Measurements from ENCODE around the gene EEA1. TPM values are rescaled to one million over a fixed set of nuclear protein-coding genes. Genes with fewer than 3 reads are reported as not detected.

Gene EEA1
- total and polyA plus RNA-seq, 9 donors, result 5.0 to 41.1 (median 32.1) TPM

DNA sequence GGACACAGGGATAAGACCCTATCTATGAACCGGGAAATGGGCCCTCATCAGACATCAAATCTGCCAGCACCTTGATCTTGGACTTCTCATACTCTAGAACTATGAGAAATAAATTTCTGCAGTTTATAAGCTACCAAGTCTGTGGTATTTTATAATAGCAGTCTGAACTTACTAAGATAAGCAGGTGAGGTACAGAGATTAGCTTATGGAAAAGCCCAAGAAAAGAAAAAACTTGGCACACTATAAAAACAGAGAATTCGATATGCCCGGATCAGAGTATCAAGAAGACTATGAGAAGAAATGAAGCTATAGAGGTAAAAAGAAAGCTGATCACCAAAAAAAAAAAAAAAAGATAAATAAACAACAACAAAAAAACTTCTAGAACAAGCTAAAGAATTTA, 52.6 kb downstream of the EEA1 start:
- intact Hi-C loops (cut with DNase I), result no loop called here
- WGBS, 3 donors, result 93 to 97% (median 95%) methylated on average over 3 of the region's 3 CpGs
- no peaks in the 10 kb centered on the region for H3K4me1 ChIP-seq (ENCODE audit: insufficient read depth)

DNA sequence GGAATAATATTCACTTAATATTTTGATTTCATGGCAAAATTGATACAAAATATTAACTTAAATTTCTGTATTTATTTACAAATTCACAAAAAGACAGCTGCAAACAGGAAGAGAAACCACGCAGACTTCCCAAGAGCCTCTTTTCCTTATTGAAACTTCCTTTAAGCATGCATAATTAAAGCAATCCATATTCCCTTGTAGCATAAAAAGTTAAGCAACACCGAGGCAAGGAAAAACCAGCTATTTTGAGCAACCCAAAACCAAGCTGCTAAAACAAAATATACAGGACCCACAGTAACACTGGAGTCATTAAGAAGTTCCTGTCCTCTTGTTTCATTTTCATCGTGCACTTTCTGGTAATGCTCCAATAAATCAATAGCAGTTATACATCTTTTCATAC, 58.0 kb downstream of the EEA1 start:
- H3K27ac ChIP-seq, result no peak overlapping the region
- DNase-seq, result no peak
- H3K36me3 ChIP-seq, result no peaks in the 10 kb centered on the region
- no peaks in the 10 kb centered on the region for H3K9me3 ChIP-seq
- TF ChIP-seq, protein P1, sequence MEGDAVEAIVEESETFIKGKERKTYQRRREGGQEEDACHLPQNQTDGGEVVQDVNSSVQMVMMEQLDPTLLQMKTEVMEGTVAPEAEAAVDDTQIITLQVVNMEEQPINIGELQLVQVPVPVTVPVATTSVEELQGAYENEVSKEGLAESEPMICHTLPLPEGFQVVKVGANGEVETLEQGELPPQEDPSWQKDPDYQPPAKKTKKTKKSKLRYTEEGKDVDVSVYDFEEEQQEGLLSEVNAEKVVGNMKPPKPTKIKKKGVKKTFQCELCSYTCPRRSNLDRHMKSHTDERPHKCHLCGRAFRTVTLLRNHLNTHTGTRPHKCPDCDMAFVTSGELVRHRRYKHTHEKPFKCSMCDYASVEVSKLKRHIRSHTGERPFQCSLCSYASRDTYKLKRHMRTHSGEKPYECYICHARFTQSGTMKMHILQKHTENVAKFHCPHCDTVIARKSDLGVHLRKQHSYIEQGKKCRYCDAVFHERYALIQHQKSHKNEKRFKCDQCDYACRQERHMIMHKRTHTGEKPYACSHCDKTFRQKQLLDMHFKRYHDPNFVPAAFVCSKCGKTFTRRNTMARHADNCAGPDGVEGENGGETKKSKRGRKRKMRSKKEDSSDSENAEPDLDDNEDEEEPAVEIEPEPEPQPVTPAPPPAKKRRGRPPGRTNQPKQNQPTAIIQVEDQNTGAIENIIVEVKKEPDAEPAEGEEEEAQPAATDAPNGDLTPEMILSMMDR (IDR thresholded peaks at IDR 0.05), result no peak
- no peak for TF ChIP-seq POLR2A (IDR thresholded peaks at IDR 0.05)
- no peak for TF ChIP-seq EP300 (IDR thresholded peaks at IDR 0.05)
- WGBS, 3 donors, result 43 to 47% (median 46%) methylated on average over 3 of the region's 3 CpGs
- peaks cover 1% of the 10 kb centered on the region for H3K4me1 ChIP-seq (ENCODE audit: insufficient read depth)
- H3K27me3 ChIP-seq, result no peaks in the 10 kb centered on the region
- intact Hi-C loops (cut with DNase I), result no loop called here
- no peak overlapping the region for H3K4me3 ChIP-seq

More for the DNA sequence above, 52.6 kb downstream of the EEA1 start:
- Histone ChIP-seq H3K4me3 (no peak overlapping the region), H3K36me3 (no peaks in the 10 kb centered on the region), H3K27me3 (no peaks in the 10 kb centered on the region), H3K27ac (no peak overlapping the region), H3K9me3 (no peaks in the 10 kb centered on the region)
- TF ChIP-seq POLR2A (IDR thresholded peaks at IDR 0.05), result no peak
- no peak for TF ChIP-seq EP300 (IDR thresholded peaks at IDR 0.05)
- no peak for DNase-seq

DNA sequence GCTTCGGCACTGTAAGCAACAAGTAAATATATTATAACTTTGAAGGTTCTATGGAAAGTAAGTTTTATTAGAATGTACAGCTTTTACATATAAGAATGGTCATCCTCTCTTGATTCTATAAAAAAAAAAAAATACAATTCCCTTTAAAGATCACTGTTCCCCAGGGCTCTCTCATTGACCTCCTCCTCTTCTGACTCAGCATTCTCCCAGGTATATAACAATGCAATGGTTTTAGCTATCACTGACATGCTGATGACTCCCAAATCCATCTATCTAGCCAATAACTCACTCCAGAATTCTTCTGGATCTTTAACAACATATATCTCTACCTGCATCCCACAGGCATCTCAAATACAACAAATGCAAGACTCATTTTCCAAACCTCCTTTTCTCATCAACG, 62.7 kb downstream of the EEA1 start:
- TF ChIP-seq, protein P1 (IDR thresholded peaks at IDR 0.05), result no peak
- no peak for TF ChIP-seq EP300 (IDR thresholded peaks at IDR 0.05)
- no peak for TF ChIP-seq POLR2A (IDR thresholded peaks at IDR 0.05)
- Histone ChIP-seq H3K4me1 (ENCODE audit: insufficient read depth) (peaks cover 1% of the 10 kb centered on the region), H3K9me3 (no peaks in the 10 kb centered on the region), H3K36me3 (no peaks in the 10 kb centered on the region), H3K27ac (no peak overlapping the region), H3K27me3 (no peaks in the 10 kb centered on the region), H3K4me3 (no peak overlapping the region)
- 95 to 96% (median 96%) methylated on average over 2 of the region's 2 CpGs for WGBS, 3 donors
- intact Hi-C loops (cut with DNase I), result no loop called here
- no peak for DNase-seq

DNA sequence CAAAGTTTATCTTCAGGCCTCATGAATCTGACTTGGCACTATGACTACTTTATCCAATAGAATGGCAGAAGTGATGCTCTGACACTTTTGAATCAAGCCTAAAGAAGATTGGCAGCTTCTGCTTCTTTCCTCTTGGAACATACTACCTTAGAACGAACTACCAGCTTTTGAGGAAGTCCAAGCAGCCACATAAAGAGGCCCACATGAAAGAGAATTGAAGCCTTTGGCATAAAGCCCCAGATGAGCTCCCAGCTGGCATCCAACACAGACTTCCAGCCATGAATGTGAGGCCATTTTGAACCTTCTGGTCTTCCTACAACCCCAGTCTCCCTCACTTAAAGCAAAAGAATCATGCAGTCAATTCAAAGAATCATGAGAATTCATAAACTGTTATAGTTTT, 65.8 kb downstream of the EEA1 start:
- H3K4me1 ChIP-seq (ENCODE audit: insufficient read depth), result no peaks in the 10 kb centered on the region
- H3K27ac ChIP-seq, result no peak overlapping the region
- H3K9me3 ChIP-seq, result no peaks in the 10 kb centered on the region
- no peak for TF ChIP-seq EP300 (IDR thresholded peaks at IDR 0.05)
- DNase-seq, result no peak
- H3K27me3 ChIP-seq, result no peaks in the 10 kb centered on the region
- intact Hi-C loops (cut with DNase I), result no loop called here
- 84 to 100% (median 90%) methylated on average over 1 of the region's 1 CpG for WGBS, 3 donors
- no peak overlapping the region for H3K4me3 ChIP-seq
- no peaks in the 10 kb centered on the region for H3K36me3 ChIP-seq

DNA sequence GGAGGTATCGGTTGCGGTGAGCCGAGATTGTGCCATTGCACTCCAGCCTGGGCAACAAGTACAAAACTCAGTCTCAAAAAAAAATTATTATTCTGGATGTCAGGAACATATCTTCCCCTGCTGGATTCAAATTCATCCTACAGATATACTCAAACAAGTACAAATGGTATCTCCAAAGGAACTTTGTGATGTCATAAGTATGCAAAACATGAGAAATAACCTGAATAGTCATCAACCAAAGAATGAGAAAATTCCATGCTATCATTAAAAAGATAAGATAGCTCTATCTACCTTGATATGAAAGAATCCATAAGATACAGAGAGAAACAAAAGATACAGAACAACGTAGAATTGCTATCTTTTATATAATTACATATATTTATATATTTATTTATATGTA, 67.7 kb downstream of the EEA1 start:
- Histone ChIP-seq H3K9me3 (no peaks in the 10 kb centered on the region), H3K27me3 (no peaks in the 10 kb centered on the region), H3K36me3 (no peaks in the 10 kb centered on the region), H3K4me3 (no peak overlapping the region), H3K4me1 (ENCODE audit: insufficient read depth) (no peaks in the 10 kb centered on the region), H3K27ac (no peak overlapping the region)
- no peak for TF ChIP-seq EP300 (IDR thresholded peaks at IDR 0.05)
- TF ChIP-seq, protein P1 (IDR thresholded peaks at IDR 0.05), result no peak
- no peak for TF ChIP-seq POLR2A (IDR thresholded peaks at IDR 0.05)
- DNase-seq, result no peak
- 93 to 95% (median 95%) methylated on average over 4 of the region's 4 CpGs for WGBS, 3 donors
- intact Hi-C loops (cut with DNase I), result no loop called here

DNA sequence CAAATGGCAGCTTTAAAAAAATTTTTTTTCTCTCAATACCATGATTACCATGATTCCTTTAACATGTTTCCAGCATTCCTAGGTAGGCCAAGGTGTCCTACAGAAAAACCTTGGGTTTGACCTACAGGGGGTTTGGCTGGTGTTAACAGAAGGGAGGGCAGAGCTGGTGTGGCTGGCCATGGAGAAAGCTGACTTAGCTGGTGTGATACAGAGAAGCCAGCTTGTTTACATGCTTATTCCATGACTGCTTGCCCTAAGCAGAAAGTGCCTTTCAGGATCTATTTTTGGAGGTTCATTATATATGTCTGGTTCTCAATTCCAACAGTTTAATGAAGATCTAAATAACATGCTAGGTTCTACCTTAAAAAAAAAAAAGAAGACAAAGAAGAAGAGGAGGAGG, 68.6 kb downstream of the EEA1 start:
- TF ChIP-seq, protein P1 (IDR thresholded peaks at IDR 0.05), result no peak
- TF ChIP-seq EP300 (IDR thresholded peaks at IDR 0.05) (no peak), POLR2A (IDR thresholded peaks at IDR 0.05) (no peak)
- no peaks in the 10 kb centered on the region for H3K4me1 ChIP-seq (ENCODE audit: insufficient read depth)
- H3K27ac ChIP-seq, result no peak overlapping the region
- no peaks in the 10 kb centered on the region for H3K36me3 ChIP-seq
- intact Hi-C loops (cut with DNase I), result no loop called here
- no peaks in the 10 kb centered on the region for H3K27me3 ChIP-seq
- DNase-seq, result no peak
- no peak overlapping the region for H3K4me3 ChIP-seq
- H3K9me3 ChIP-seq, result no peaks in the 10 kb centered on the region
